Measurements from ENCODE around the gene DMAC2.

DMAC2 gene

GRCh38 chr19:41426952-41427646 is 12.6 kb downstream of the DMAC2 start, which contains the start of gene B3GNT8:
Gene B3GNT8 (minus strand): TSS chr19:41427374. CDS start chr19:41426778, 596 bp downstream.
- Histone ChIP-seq H3K36me3 (ENCODE audit: insufficient read depth, low read length) (peaks cover 29% of the 10 kb centered on the region), H3K4me1 (ENCODE audit: insufficient read depth, low read length) (peaks cover 19% of the 10 kb centered on the region), H3K4me3 (ENCODE audit: low read depth in 1 of 2, low read length in 2 of 2) (peak within 1 kb of the TSS; percentile 83 to 93), H3K27me3 (ENCODE audit: control insufficient read depth in 1 of 2, insufficient read depth in 2 of 2, low read length in 2 of 2) (no peaks in the 10 kb centered on the region), H3K9me3 (ENCODE audit: low read length) (no peaks in the 10 kb centered on the region), H3K9ac (ENCODE audit: low read length) (peak within 1 kb of the TSS; percentile 99), H3K27ac (ENCODE audit: low read depth, low read length) (peak within 1 kb of the TSS; percentile 97)

- H3K9ac ChIP-seq (ENCODE audit: low read length): peak overlapping the region; percentile 99
- peak overlapping the region; percentile 97 for H3K27ac ChIP-seq (ENCODE audit: low read depth, low read length)
- H3K27me3 ChIP-seq (ENCODE audit: control insufficient read depth in 1 of 2, insufficient read depth in 2 of 2, low read length in 2 of 2): no peaks in the 10 kb centered on the region
- H3K4me1 ChIP-seq (ENCODE audit: insufficient read depth, low read length): peaks cover 21% of the 10 kb centered on the region
- H3K4me3 ChIP-seq (ENCODE audit: low read depth in 1 of 2, low read length in 2 of 2): peak overlapping the region; percentile 83 to 93
- H3K36me3 ChIP-seq (ENCODE audit: insufficient read depth, low read length): peaks cover 23% of the 10 kb centered on the region
- H3K9me3 ChIP-seq (ENCODE audit: low read length): no peaks in the 10 kb centered on the region
These were observed 13.4 kb downstream of the DMAC2 start for GRCh38 chr19:41426116-41426841.

- H3K9me3 ChIP-seq (ENCODE audit: low read length): no peaks in the 10 kb centered on the region
- no peak overlapping the region for H3K4me3 ChIP-seq (ENCODE audit: low read depth in 1 of 2, low read length in 2 of 2)
- H3K4me1 ChIP-seq (ENCODE audit: insufficient read depth, low read length): peaks cover 26% of the 10 kb centered on the region
- H3K27ac ChIP-seq (ENCODE audit: low read depth, low read length): no peak overlapping the region
- H3K9ac ChIP-seq (ENCODE audit: low read length): no peak overlapping the region
- H3K36me3 ChIP-seq (ENCODE audit: insufficient read depth, low read length): peaks cover 23% of the 10 kb centered on the region
- H3K27me3 ChIP-seq (ENCODE audit: control insufficient read depth in 1 of 2, insufficient read depth in 2 of 2, low read length in 2 of 2): no peaks in the 10 kb centered on the region
These were observed 14.3 kb downstream of the DMAC2 start for GRCh38 chr19:41425174-41426115.

- no peak overlapping the region for H3K9ac ChIP-seq (ENCODE audit: low read length)
- no peaks in the 10 kb centered on the region for H3K9me3 ChIP-seq (ENCODE audit: low read length)
- no peak overlapping the region for H3K4me3 ChIP-seq (ENCODE audit: low read depth in 1 of 2, low read length in 2 of 2)
- H3K27me3 ChIP-seq (ENCODE audit: control insufficient read depth in 1 of 2, insufficient read depth in 2 of 2, low read length in 2 of 2): no peaks in the 10 kb centered on the region
- peaks cover 32% of the 10 kb centered on the region for H3K36me3 ChIP-seq (ENCODE audit: insufficient read depth, low read length)
- peaks cover 26% of the 10 kb centered on the region for H3K4me1 ChIP-seq (ENCODE audit: insufficient read depth, low read length)
- no peak overlapping the region for H3K27ac ChIP-seq (ENCODE audit: low read depth, low read length)
These were observed 15.2 kb downstream of the DMAC2 start for GRCh38 chr19:41424335-41425173.

- Histone ChIP-seq H3K9ac (ENCODE audit: low read length) (no peak overlapping the region), H3K9me3 (ENCODE audit: low read length) (no peaks in the 10 kb centered on the region), H3K27me3 (ENCODE audit: control insufficient read depth in 1 of 2, insufficient read depth in 2 of 2, low read length in 2 of 2) (no peaks in the 10 kb centered on the region), H3K4me1 (ENCODE audit: insufficient read depth, low read length) (peaks cover 19% of the 10 kb centered on the region), H3K36me3 (ENCODE audit: insufficient read depth, low read length) (peaks cover 42% of the 10 kb centered on the region), H3K27ac (ENCODE audit: low read depth, low read length) (no peak overlapping the region), H3K4me3 (ENCODE audit: low read depth in 1 of 2, low read length in 2 of 2) (no peak overlapping the region)
These were observed 16.8 kb downstream of the DMAC2 start for GRCh38 chr19:41422955-41423354.

- H3K9ac ChIP-seq (ENCODE audit: low read length): no peak overlapping the region
- H3K9me3 ChIP-seq (ENCODE audit: low read length): no peaks in the 10 kb centered on the region
- peaks cover 15% of the 10 kb centered on the region for H3K4me1 ChIP-seq (ENCODE audit: insufficient read depth, low read length)
- no peaks in the 10 kb centered on the region for H3K27me3 ChIP-seq (ENCODE audit: control insufficient read depth in 1 of 2, insufficient read depth in 2 of 2, low read length in 2 of 2)
- H3K36me3 ChIP-seq (ENCODE audit: insufficient read depth, low read length): peaks cover 42% of the 10 kb centered on the region
- H3K27ac ChIP-seq (ENCODE audit: low read depth, low read length): no peak overlapping the region
- H3K4me3 ChIP-seq (ENCODE audit: low read depth in 1 of 2, low read length in 2 of 2): no peak overlapping the region
These were observed 17.3 kb downstream of the DMAC2 start for GRCh38 chr19:41422456-41422855.

GRCh38 chr19:41421973-41422372 is 17.7 kb downstream of the DMAC2 start:
- Histone ChIP-seq H3K27ac (ENCODE audit: low read depth, low read length) (no peak overlapping the region), H3K4me1 (ENCODE audit: insufficient read depth, low read length) (peaks cover 14% of the 10 kb centered on the region)

GRCh38 chr19:41421314-41421713 is 18.4 kb downstream of the DMAC2 start:
- no peak overlapping the region for H3K27ac ChIP-seq (ENCODE audit: low read depth, low read length)
- H3K9ac ChIP-seq (ENCODE audit: low read length): no peak overlapping the region
- H3K9me3 ChIP-seq (ENCODE audit: low read length): no peaks in the 10 kb centered on the region
- H3K36me3 ChIP-seq (ENCODE audit: insufficient read depth, low read length): peaks cover 54% of the 10 kb centered on the region
- peaks cover 7% of the 10 kb centered on the region for H3K4me1 ChIP-seq (ENCODE audit: insufficient read depth, low read length)
- H3K27me3 ChIP-seq (ENCODE audit: control insufficient read depth in 1 of 2, insufficient read depth in 2 of 2, low read length in 2 of 2): no peaks in the 10 kb centered on the region
- no peak overlapping the region for H3K4me3 ChIP-seq (ENCODE audit: low read depth in 1 of 2, low read length in 2 of 2)

More at GRCh38 chr19:41421973-41422372, 17.7 kb downstream of the DMAC2 start:
- Histone ChIP-seq H3K9me3 (ENCODE audit: low read length) (no peaks in the 10 kb centered on the region), H3K9ac (ENCODE audit: low read length) (no peak overlapping the region), H3K36me3 (ENCODE audit: insufficient read depth, low read length) (peaks cover 47% of the 10 kb centered on the region), H3K4me3 (ENCODE audit: low read depth in 1 of 2, low read length in 2 of 2) (no peak overlapping the region), H3K27me3 (ENCODE audit: control insufficient read depth in 1 of 2, insufficient read depth in 2 of 2, low read length in 2 of 2) (no peaks in the 10 kb centered on the region)

GRCh38 chr19:41420101-41420880 is 19.4 kb downstream of the DMAC2 start:
- Histone ChIP-seq H3K4me1 (ENCODE audit: insufficient read depth, low read length) (peaks cover 7% of the 10 kb centered on the region), H3K4me3 (ENCODE audit: low read depth in 1 of 2, low read length in 2 of 2) (no peak overlapping the region), H3K9me3 (ENCODE audit: low read length) (no peaks in the 10 kb centered on the region), H3K27me3 (ENCODE audit: control insufficient read depth in 1 of 2, insufficient read depth in 2 of 2, low read length in 2 of 2) (no peaks in the 10 kb centered on the region), H3K9ac (ENCODE audit: low read length) (no peak overlapping the region), H3K36me3 (ENCODE audit: insufficient read depth, low read length) (peaks cover 60% of the 10 kb centered on the region), H3K27ac (ENCODE audit: low read depth, low read length) (no peak overlapping the region)

- no peak overlapping the region for H3K9ac ChIP-seq (ENCODE audit: low read length)
These were observed 23.5 kb downstream of the DMAC2 start for GRCh38 chr19:41416194-41416674.

More at GRCh38 chr19:41416194-41416674, 23.5 kb downstream of the DMAC2 start:
- H3K4me1 ChIP-seq (ENCODE audit: insufficient read depth, low read length): peaks cover 5% of the 10 kb centered on the region
- H3K9me3 ChIP-seq (ENCODE audit: low read length): no peaks in the 10 kb centered on the region
- H3K27ac ChIP-seq (ENCODE audit: low read depth, low read length): no peak overlapping the region
- H3K36me3 ChIP-seq (ENCODE audit: insufficient read depth, low read length): peaks cover 80% of the 10 kb centered on the region
- no peaks in the 10 kb centered on the region for H3K27me3 ChIP-seq (ENCODE audit: control insufficient read depth in 1 of 2, insufficient read depth in 2 of 2, low read length in 2 of 2)
- no peak overlapping the region for H3K4me3 ChIP-seq (ENCODE audit: low read depth in 1 of 2, low read length in 2 of 2)
